Hepatic stellate cell (primary cell): ENCODE results near the gene CACNA2D4.
"Not testable (repeated sequence)": the region's sequence is repeated elsewhere in the genome, so short reads cannot be mapped to it uniquely, and the experiment has no call there.

ENCODE experiments used
- DNase-seq: peaks from one replicate; pipeline ENCODE4 v3.0.0; 2011; ENCODE audit warnings: low spot score

Gene CACNA2D4

GRCh38 chr12:1918081-1918883 lies at the start of gene CACNA2D4:
CACNA2D4 (minus strand) TSS chr12:1918652; CDS start chr12:1918473, 179 bp downstream.
- DNase-seq: peak; percentile 3

- DNase-seq: no peak
Observed at GRCh38 chr12:1966561-1967226, 48.2 kb upstream of the CACNA2D4 start.

GRCh38 chr12:1965916-1966315 lies 47.5 kb upstream of the CACNA2D4 start:
- DNase-seq: no peak

GRCh38 chr12:1962051-1963020 lies 43.9 kb upstream of the CACNA2D4 start:
- no peak for DNase-seq

- no peak for DNase-seq
Observed at GRCh38 chr12:1956716-1957115, 38.3 kb upstream of the CACNA2D4 start.

- no peak for DNase-seq
Observed at GRCh38 chr12:1949771-1950470, 31.5 kb upstream of the CACNA2D4 start.

- no peak for DNase-seq
Observed at GRCh38 chr12:1948883-1949282, 30.4 kb upstream of the CACNA2D4 start.

- no peak for DNase-seq
Observed at GRCh38 chr12:1947081-1947480, 28.6 kb upstream of the CACNA2D4 start.

- DNase-seq: no peak
Observed at GRCh38 chr12:1946296-1946695, 27.8 kb upstream of the CACNA2D4 start.

- DNase-seq: not testable (repeated sequence)
Observed at GRCh38 chr12:1945502-1945901, 27.1 kb upstream of the CACNA2D4 start.

GRCh38 chr12:1939801-1940607 lies 21.6 kb upstream of the CACNA2D4 start:
- peak; percentile 78 for DNase-seq

GRCh38 chr12:1939331-1939730 lies 20.9 kb upstream of the CACNA2D4 start:
- DNase-seq: no peak

- DNase-seq: no peak
Observed at GRCh38 chr12:1937481-1938224, 19.2 kb upstream of the CACNA2D4 start.

GRCh38 chr12:1936406-1937320 lies 18.2 kb upstream of the CACNA2D4 start:
- no peak for DNase-seq

- no peak for DNase-seq
Observed at GRCh38 chr12:1935700-1936378, 17.4 kb upstream of the CACNA2D4 start.

GRCh38 chr12:1935242-1935641 lies 16.8 kb upstream of the CACNA2D4 start:
- DNase-seq: no peak

GRCh38 chr12:1934831-1935230 lies 16.4 kb upstream of the CACNA2D4 start:
- DNase-seq: no peak

GRCh38 chr12:1934068-1934467 lies 15.6 kb upstream of the CACNA2D4 start:
- DNase-seq: no peak
